ENCODE data around the gene LRP10. TPM values are rescaled to one million over a fixed set of nuclear protein-coding genes. Genes with fewer than 3 reads are reported as not detected.
"Not testable (repeated sequence)": the region's sequence is repeated elsewhere in the genome, so short reads cannot be mapped to it uniquely, and the experiment has no call there.

LRP10 gene
- total RNA-seq, 1 experiment from 2014 or later = 35.8 TPM

DNA sequence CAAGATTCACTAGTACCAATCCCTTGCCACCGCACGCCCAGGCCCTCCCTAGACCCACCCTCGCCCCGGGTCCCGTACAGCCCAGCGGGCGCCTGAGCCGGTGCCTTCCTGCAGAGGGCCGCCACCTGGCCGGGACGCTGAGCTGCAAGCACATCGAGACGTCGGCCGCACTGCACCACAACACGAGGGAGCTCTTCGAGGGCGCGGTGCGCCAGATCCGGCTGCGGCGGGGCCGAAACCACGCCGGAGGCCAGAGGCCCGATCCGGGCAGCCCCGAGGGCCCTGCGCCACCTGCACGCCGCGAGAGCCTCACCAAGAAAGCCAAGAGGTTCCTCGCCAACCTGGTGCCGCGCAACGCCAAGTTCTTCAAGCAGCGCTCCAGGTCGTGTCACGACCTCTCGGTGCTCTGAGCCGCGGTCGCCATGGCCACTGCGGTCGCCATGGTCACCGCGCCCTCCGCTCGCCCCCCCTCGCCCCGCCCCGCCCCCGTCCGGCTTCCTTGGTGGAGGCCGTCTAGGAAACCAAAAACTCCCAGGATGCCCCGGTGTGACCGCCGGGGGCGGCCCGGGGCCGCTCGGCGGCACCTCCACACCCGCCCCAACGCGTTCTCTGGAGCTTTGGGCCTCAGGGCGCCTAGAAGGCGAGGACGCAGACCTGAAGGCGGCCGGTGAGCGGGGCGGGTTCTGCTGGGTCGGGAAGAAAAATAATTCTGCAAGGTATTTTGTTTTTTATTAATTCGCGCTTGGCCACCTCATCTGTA lies 15.1 kb downstream of the LRP10 start:
- DNase-seq (ENCODE audit: low spot score) = peak; percentile 31

DNA sequence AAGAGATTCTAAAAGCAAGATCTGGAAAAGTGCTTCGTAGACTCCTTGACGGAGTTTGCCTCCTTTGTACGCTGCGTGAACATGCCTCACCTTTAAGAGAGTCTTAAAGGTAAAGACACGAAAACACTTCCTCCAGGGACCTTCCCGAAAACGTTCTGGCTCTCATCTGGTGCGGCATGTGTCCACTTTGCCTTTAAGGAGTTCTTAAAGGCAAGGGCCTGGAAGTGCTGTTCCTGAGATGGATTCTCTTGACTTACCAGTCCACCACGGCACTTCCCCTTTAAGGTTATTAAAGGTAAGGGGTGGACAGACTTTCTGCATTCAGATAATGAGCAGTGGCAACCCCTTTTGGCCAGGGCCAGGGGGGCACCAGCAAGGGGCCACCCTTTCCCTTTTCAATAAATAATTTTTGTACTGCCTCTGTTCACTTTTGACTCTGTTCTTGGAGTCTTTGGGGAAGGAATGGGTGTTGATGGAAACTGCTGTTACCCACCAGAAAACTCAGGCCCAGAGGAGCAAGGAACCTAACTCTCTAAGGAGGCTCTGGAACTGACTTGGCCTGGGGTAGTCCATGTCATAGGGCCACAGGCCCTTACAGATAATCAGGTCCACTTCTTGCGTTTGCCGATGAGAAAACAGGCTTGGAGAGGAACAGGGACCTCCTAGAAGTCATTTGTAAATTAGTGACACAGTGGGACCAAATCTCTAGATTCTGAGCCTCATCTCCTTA lies 15.9 kb downstream of the LRP10 start:
- DNase-seq (ENCODE audit: low spot score) = peak; percentile 89

GRCh38 chr14:22887990-22888378 lies 16.4 kb downstream of the LRP10 start:
- no peak for DNase-seq (ENCODE audit: low spot score)

DNA sequence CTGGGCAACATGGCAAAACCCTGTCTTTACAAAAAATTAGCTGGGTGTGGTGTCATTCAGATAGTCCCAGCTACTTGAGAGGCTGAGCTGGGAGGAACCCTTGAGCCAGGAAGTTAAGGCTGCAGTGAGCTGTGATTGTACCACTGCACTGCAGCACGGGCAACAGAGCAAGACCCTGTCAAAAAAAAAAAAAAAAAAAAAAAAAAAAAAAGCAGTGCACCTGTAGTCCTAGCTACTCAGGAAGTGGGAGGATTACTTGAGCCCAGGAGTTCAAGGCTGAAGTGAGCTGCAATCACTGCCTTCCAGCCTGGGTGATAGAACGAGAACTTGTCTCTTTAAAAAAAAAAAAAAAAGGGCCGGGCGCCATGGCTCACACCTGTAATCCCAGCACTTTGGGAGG lies 17.1 kb downstream of the LRP10 start:
- no peak for DNase-seq (ENCODE audit: low spot score)

DNA sequence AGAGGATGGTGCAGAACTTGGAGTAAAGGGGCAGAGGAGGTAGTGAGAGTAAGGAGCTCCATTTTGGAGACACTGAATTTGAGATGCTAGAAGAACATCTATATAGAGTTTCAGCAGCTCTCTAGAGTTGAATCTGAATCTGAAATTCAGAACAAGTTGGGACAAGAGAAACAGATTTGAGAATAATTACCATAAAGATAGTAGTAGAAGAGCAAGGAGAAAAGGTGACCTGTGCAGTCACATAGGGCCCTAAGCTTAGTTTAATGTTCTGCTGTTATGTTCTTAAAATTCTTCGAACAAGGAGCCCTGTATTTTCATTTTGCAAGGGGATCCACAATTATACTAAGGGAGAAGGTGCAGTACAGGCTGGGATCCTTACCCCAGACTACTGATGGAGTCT lies 18.9 kb downstream of the LRP10 start:
- no peak for DNase-seq (ENCODE audit: low spot score)

DNA sequence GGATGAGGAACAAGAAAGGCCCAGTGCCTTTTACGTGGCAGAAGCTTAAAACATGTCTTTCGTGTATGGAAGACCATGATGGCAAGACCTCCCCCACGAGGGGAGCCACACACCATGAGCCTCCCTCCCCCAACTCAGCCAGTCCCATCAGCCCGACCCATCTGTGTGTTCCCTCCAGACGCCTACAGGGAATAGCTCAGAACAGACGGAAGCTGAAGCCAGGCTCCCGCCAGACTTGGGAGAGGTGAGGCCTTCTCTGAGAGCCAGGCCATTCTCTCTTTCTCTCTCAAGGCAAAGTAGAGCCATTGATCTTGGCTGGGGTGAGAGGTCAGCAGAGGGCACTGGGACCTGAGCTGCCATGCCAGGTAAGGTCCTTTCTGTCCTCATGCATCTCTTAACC lies 20.9 kb downstream of the LRP10 start:
- DNase-seq (ENCODE audit: low spot score) = no peak

- no peak for DNase-seq (ENCODE audit: low spot score)
Observed at GRCh38 chr14:22893706-22894105, 22.2 kb downstream of the LRP10 start.

- no peak for DNase-seq (ENCODE audit: low spot score)
Observed at GRCh38 chr14:22895402-22895801, 23.9 kb downstream of the LRP10 start.

GRCh38 chr14:22896356-22896755 lies 24.8 kb downstream of the LRP10 start:
- DNase-seq (ENCODE audit: low spot score) = no peak

DNA sequence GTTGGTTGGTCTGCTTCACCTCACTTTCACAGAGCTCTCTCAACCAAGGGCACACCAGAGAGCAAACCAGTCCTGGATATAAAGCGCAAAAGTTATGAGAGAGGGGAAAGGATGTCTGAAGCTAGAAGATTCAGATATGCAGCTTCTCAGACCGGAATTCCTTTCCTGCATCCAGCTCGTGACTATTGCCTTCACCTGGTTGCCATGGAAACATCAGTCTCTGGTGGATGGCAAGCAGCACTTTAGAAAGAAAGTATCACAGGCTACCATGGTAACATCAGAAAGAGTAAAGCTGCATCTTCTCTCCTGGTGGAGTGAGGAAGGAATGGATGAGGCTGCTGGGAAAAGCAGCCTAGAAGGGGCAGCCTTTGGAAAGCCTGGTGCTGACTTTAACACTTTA lies 25.2 kb downstream of the LRP10 start:
- no peak for DNase-seq (ENCODE audit: low spot score)

- DNase-seq (ENCODE audit: low spot score) = no peak
Observed at GRCh38 chr14:22897357-22897756, 25.8 kb downstream of the LRP10 start.

GRCh38 chr14:22898302-22899090 lies 27.0 kb downstream of the LRP10 start:
- DNase-seq (ENCODE audit: low spot score) = no peak

DNA sequence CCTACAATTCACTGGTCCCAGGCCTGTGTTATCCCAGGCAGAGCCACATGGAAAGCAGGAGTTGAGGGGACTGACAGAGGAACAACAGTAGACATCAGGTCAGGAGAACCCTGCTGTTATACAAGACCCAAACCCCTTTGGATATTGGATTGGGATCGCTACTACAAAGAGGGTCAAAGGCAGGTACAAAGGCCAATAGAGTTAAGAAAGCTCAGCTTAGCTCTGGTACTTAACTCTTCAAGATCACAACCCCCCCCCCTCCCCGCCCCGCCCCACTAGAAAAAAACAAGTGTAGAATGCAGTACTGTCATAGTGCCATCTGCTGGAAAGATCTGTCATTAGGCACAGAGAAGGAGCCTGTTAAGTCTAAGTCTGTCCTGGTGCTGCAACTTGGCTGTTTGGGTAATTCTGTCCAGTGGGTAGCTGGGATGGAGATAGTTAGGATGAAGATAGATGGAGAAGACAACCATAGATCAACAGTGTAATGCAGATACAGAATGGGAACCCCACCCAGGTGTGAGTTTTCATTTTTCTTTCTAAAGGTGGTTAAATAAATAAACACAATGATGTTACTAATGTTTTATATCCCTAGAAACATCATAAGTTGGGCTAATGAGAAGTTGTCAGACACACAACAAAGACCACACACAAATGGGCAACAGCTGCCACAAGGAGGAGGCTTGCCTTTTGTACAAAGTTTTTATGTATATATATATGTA lies 28.7 kb downstream of the LRP10 start:
- peak; percentile 66 for DNase-seq (ENCODE audit: low spot score)

- DNase-seq (ENCODE audit: low spot score) = no peak
Observed at GRCh38 chr14:22901799-22902198, 30.3 kb downstream of the LRP10 start.

- DNase-seq (ENCODE audit: low spot score) = no peak
Observed at GRCh38 chr14:22903742-22904087, 32.2 kb downstream of the LRP10 start.

- no peak for DNase-seq (ENCODE audit: low spot score)
Observed at GRCh38 chr14:22905627-22906026, 34.1 kb downstream of the LRP10 start.

DNA sequence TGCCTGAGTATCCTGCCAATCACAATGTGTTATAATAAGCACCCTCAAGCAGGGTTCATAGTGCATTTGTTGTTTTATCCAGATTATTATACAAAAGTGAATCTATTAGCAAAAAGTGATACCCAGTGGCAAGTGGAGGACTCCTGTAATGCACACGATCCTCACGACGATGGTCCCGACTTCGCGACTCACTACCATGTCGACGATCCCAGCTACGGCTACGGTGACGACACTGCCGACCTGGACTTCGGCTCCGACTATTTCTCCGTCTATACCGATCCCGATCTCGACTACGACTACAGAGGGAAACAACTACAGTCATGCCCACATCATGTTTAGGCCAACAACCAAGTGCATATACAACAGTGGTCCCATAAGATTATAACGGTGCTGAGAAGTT lies 34.5 kb downstream of the LRP10 start:
- no peak for DNase-seq (ENCODE audit: low spot score)

- no peak for DNase-seq (ENCODE audit: low spot score)
Observed at GRCh38 chr14:22907429-22907828, 35.9 kb downstream of the LRP10 start.

GRCh38 chr14:22908601-22909000 lies 37.1 kb downstream of the LRP10 start:
- no peak for DNase-seq (ENCODE audit: low spot score)

GRCh38 chr14:22910916-22911315 lies 39.4 kb downstream of the LRP10 start:
- no peak for DNase-seq (ENCODE audit: low spot score)

DNA sequence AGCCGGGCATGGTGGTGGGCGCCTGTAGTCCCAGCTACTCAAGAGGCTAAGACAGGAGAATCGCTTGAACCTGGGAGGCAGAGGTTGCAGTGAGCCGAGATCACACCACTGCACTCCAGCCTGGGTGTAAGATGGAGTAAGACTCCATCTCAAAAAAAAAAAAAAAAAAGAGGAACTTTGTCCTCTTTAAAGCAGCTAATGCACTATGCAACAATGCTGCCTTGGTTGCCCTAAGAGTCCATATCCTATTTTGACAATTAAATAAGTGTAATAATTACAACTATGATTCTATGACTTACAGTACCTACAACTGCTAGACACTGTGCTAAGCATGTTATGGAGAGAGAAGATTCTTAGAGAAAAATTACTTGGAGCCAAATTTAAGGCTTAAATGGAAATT lies 43.3 kb downstream of the LRP10 start:
- not testable (repeated sequence) for DNase-seq (ENCODE audit: low spot score)

- no peak for DNase-seq (ENCODE audit: low spot score)
Observed at GRCh38 chr14:22915886-22916521, 44.5 kb downstream of the LRP10 start.

Measured in H4 (cell line).